HG03521 (cell line): ENCODE results near the gene ZNF71.

Experiments
- ATAC-seq: cut with Tn5 transposase; IDR thresholded peaks from one replicate; pipeline ENCODE4 v1.9.1; 2021; ENCODE audit warnings: mild to moderate bottlenecking, moderate library complexity; ENCODE audit not compliant: unreplicated experiment

The ZNF71 gene

GRCh38 chr19:56594783-56595547 is at the start of gene ZNF71:
Gene ZNF71, plus strand, starts transcription at chr19:56595302. Its CDS starts 6,257 bp downstream, at chr19:56601559.
- peak; percentile 86 for ATAC-seq

GRCh38 chr19:56547535-56547934 is 47.6 kb upstream of the ZNF71 start:
- no peak for ATAC-seq

DNA sequence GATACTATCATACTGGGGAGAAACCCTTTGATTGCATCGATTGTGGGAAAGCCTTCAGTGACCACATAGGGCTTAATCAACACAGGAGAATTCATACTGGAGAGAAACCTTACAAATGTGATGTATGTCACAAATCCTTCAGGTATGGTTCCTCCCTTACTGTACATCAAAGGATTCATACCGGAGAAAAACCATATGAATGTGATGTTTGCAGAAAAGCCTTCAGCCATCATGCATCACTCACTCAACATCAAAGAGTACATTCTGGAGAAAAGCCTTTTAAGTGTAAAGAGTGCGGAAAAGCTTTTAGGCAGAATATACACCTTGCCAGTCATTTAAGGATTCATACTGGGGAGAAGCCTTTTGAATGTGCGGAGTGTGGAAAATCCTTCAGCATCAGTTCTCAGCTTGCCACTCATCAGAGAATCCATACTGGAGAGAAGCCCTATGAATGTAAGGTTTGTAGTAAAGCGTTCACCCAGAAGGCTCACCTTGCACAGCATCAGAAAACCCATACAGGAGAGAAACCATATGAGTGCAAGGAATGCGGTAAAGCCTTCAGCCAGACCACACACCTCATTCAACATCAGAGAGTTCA is 40.7 kb upstream of the ZNF71 start:
- ATAC-seq = no peak

DNA sequence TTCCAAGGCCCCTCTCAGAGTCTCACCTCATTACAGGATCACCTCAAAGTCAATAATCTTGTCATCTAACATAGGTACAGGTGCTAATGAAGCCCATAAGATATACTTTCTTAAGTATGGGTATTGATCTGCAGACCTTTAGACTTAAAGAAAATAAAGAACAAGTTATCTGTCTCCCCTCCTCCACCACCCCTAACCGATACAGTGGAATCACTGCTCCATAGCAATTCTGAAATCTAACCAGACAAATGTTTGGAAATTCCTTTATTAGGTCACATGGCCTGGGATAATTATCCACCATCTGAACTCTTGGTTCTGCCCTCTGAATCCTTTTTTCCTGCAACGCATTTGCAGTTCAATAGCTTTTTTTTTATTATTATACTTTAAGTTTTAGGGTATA is 32.3 kb upstream of the ZNF71 start:
- no peak for ATAC-seq

DNA sequence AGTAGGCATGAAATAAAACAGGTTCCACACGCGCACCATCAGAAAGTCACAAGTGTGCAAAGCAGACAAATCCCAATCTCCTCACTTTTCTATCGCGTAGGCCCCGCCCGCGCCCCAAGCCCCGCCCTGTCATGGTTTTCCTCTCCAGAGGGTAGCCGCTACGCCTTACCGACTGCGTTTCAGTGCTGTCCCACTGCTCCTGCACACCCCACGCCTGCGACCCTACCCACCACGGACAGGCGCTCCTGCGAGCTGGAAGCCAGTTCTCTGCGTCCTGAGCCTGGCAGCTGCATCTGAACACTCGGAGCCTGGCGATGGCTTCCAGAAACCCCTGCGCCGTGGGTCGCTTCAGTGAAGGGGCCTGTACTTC is 28.2 kb upstream of the ZNF71 start:
- peak; percentile 6 for ATAC-seq

DNA sequence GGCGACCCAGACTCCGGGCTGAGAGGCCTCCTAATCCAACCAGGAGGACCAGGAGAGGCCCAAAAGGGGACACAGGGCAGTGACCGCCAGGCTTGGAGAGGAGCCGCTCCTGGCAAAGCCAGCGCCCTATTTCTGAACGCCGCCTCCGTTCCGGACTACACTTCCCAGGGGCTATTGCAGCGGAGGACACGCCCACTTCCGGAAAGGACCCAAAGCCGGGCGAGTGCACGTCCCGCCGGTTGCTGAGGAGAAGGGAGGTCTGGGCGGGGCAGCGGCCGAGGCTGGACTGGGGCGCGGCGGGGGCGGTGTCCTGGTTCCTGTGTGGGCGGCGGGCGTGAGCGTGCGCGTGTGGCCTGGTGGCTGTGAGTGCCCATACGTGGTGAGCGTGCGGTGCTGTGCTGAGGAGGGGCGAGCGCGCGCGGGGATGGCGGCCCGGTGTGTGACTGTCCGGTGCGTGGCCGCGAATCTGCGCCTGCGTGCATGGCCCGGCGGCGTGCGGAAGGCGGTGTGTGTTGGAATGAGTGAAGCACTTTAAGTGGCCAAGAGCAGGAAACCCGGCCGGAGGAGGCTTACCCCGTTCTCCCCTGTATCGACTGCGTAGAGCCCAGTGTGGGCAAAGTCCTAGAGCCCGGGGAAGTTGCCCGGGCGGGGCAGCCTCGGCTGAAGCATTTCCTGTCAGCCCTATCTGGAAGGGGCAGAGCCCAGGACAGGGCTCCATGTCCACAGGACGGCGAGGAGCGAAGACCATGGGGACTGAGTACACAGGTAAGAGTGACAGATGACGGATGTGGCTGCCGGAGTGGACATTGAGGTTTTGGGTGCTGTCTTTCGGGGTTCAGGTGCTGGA is 27.6 kb upstream of the ZNF71 start, which contains the start of gene ZNF470:
Gene ZNF470, plus strand, starts transcription at position 195 of the 847 bp plus-strand sequence. CDS start 2,844 bp downstream, outside the sequence.
- ATAC-seq = peak; percentile 96

GRCh38 chr19:56572589-56572988 is 22.5 kb upstream of the ZNF71 start:
- no peak for ATAC-seq

- ATAC-seq = no peak
Observed at GRCh38 chr19:56573914-56574313, 21.2 kb upstream of the ZNF71 start.

DNA sequence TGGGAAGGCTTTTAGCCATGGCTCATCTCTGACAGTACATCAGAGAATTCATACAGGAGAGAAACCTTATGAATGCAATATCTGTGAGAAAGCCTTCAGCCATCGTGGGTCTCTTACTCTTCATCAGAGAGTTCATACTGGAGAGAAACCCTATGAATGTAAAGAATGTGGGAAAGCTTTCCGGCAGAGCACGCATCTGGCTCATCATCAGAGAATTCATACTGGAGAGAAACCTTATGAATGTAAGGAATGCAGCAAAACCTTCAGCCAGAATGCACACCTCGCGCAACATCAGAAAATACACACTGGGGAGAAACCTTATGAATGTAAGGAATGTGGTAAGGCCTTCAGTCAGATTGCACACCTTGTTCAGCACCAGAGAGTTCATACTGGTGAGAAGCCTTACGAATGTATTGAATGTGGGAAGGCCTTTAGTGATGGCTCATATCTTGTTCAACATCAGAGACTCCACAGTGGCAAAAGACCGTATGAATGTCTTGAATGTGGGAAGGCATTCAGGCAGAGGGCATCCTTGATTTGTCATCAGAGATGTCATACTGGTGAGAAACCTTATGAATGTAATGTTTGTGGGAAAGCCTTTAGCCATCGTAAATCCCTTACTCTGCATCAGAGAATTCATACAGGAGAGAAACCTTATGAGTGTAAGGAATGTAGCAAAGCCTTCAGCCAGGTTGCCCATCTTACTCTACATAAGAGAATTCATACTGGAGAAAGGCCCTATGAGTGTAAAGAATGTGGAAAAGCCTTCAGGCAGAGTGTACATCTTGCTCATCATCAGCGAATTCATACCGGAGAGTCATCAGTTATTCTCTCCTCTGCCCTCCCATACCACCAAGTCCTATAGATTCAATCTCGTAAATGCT is 17.1 kb upstream of the ZNF71 start:
- no peak for ATAC-seq

- ATAC-seq = no peak
Observed at GRCh38 chr19:56594446-56594782, 688 bp upstream of the ZNF71 start.

GRCh38 chr19:56595548-56595899 is 422 bp downstream of the ZNF71 start:
- no peak for ATAC-seq

- ATAC-seq = no peak
Observed at GRCh38 chr19:56596676-56597075, 1.6 kb downstream of the ZNF71 start.

- ATAC-seq = no peak
Observed at GRCh38 chr19:56597696-56598095, 2.6 kb downstream of the ZNF71 start.

DNA sequence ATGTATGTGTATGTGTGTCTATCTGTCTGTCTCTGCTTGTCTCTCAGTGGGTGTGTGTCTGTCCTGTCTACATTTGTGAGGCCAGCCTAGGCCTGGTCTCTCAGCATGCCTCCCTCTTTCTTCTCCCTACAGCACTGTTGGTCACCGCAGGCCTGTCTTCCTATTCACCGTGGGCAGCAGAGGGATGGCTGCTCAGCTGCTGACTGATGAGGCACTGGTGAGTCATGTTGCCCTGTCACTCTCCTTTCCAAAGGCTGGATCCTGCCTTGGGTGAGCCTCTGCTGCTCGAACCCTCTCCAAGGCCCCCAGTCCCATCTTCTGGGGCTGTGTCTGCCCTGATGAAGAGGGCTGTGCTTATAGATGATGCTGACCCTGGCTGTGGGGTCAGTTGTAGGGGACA is 6.3 kb downstream of the ZNF71 start:
- no peak for ATAC-seq

DNA sequence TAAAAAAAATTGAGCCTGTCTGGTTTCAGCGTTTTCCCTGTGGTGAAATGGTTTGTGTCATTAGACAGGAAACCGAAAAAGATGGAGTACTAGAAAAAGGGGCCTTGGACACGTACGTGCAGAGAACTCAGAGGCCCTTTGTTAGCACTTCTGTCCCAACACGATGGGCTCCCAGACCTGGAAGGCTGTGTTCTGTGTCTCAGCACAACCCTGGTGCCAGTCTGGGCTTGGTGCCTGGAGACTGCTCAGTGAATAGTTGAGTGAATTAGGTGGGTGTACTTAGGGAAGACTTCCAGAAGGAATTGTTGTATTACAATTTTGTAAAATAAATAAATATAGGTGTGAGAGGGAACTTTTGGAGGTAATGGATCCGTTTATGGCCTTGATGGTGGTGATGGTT is 8.7 kb downstream of the ZNF71 start:
- no peak for ATAC-seq

GRCh38 chr19:56608274-56608964 is 13.3 kb downstream of the ZNF71 start:
- ATAC-seq = no peak

DNA sequence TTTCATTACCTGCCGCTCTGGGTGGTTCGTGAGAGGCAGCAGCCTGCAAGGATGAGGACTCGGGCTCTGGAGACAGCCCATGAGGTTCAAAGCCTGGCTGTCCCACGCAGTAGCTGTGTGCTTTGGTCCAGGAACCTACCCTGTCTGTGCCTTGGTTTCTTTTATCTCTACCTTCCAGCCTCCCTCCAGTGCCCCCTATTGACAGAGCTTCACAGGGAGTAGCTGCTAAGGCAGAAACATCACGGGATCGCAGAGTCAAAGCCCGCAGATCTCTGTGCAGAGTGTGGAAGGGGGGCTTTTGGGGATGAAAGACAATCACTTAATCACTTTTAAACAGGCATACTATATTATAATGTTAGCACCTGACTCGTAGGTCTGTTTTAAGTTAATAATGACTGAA is 16.2 kb downstream of the ZNF71 start:
- no peak for ATAC-seq

DNA sequence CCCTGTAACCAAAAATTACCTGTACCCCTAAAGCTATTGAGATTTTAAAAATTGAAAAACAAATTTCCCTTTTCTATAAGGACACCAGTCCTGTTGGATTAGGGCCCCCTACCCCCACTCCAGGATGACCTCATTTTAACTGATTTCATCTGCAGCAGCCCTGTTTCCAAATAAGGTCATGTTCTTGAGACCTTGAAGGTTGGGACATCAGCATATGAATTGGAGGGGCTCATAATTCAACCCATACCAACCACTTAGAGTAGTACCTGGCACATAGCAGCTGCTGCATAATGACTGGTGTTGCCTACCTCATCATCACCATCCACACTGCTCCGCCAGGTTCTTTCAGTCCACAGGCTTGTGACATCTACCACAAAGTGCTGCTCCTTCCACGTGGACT is 17.6 kb downstream of the ZNF71 start:
- no peak for ATAC-seq

GRCh38 chr19:56613639-56614038 is 18.5 kb downstream of the ZNF71 start:
- no peak for ATAC-seq

DNA sequence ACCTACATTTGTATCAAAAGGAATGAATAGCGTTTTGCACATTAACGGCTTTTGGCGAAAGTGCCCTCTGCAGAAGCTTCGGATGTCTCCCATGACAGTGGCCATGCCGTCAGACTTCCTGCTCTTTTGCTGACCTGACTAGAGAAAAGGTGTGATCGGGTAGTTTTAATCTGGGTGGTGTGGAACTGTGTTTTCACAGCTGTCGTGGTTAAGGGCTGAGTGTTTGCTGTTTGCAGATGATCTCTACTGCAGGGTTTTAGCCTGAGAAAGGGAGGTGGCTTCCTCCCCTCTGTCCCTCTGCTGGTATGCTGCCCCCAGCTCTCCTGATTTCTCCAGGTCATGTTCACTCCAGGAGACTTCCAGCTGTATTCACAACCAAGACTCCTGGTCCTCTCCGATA is 22.4 kb downstream of the ZNF71 start:
- ATAC-seq = no peak
